ENCODE results near the gene PIEZO1.

DNA sequence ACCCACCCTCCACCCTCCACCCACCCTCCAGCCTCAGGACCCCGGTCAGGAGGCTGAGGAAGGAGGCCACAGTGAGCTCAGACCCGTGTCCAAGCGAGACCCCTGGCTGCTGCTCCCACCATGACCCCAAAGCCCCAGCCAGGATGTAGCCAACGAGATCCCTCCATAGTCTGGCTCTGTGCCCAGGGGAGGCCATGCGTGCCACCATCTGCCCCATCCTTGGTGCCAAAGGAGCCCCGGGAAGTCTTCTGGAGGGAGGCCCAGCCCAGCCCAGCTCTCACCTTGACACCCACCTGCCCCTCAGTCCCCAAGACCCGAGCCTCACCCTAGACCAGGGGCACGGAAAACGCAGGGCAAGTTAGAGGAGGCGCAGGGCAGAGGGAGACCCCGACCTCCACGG lies 34.2 kb downstream of the PIEZO1 start:
- no peak for TF ChIP-seq CTCF (conservative IDR thresholded peaks at IDR 0.05)
- TF ChIP-seq ZFX (IDR thresholded peaks at IDR 0.05): no peak

All from C4-2B (cell line).